ENCODE data around the gene HLA-G.

- no peak for TF ChIP-seq CTCF (conservative IDR thresholded peaks at IDR 0.05; ENCODE audit: low read length)
- TF ChIP-seq EZH2phosphoT487 (IDR thresholded peaks at IDR 0.05; ENCODE audit: borderline replicate concordance, low read depth, low read length): no peak
Observed at GRCh38 chr6:29858006-29858405, 30.4 kb downstream of the HLA-G start.
